H7 (cell line): ENCODE data around the gene LARP1. TPM values are rescaled to one million over a fixed set of nuclear protein-coding genes. Genes with fewer than 3 reads are reported as not detected.
A peak's percentile ranks its signal among the peaks of the same experiment; 100 is the strongest.

ENCODE experiments used
- DNase-seq: peaks from one replicate; pipeline ENCODE4 v3.0.0; 2012
- H3K27me3 ChIP-seq: 2 replicates; pipeline ENCODE4 v1.6.0; 2011; ENCODE audit warnings: mild to moderate bottlenecking, low read length; ENCODE audit not compliant: control insufficient read depth, insufficient read depth
- H3K36me3 ChIP-seq: replicated peaks from 2 replicates; pipeline ENCODE4 v1.5.1; 2011; ENCODE audit warnings: low read length; ENCODE audit not compliant: control insufficient read depth, insufficient read depth
- H3K4me3 ChIP-seq: 2 replicates; pipeline ENCODE4 v1.5.1; 2011; ENCODE audit warnings: low read depth, mild to moderate bottlenecking, control low read depth, low read length, moderate library complexity; ENCODE audit not compliant: insufficient read depth
- total RNA-seq: library from RNA; depleted of rRNA; stranded (reverse); fragments of >200 nt; shearing (Covaris generic); gene quantifications from 2 replicates; pipeline ENCODE4 v1.2.3, GENCODE V29; 2014; rRNA removed

The LARP1 gene
- total RNA-seq, result 134 and 136 TPM in 2 replicates

DNA sequence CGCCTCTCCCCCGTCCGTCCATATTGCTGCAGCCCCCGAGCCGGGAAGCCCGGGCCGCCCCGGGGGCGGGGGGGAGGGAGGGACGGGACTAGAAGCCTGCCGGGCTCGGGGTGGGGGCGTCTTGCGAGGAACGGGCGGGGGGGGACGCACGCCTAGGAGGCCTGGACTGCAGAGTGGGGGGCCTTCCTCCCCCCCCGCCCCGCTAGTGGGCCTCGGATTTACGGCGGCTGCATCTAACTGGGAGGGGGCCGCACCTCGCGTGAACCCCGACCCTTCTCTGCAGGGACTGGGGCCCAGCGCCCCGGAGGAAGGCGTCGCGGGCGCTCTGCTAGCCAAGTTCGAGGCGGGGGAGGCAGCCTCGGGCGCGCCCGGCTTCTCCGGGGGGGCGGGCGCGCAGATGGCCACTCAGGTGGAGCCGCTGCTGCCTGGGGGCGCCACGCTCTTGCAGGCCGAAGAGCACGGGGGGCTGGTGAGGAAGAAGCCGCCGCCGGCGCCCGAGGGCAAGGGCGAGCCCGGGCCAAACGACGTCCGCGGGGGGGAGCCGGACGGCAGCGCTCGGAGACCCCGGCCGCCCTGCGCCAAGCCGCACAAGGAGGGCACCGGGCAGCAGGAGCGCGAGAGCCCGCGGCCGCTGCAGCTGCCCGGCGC is at the start of gene LARP1:
Gene LARP1, plus strand, starts transcription at position 17 of the 648 bp plus-strand sequence. Its CDS starts 381 bp downstream, at position 398.
- H3K36me3 ChIP-seq, result no peaks in the 10 kb centered on the region; the same call in 1 of the 2 replicates
- H3K4me3 ChIP-seq, result peak within 1 kb of the TSS; percentile 95
- H3K27me3 ChIP-seq, result no peaks in the 10 kb centered on the region
- DNase-seq, result no peak

GRCh38 chr5:154706416-154706815 is 48.8 kb upstream of the LARP1 start:
- no peaks in the 10 kb centered on the region for H3K36me3 ChIP-seq
- no peak overlapping the region for H3K4me3 ChIP-seq
- no peaks in the 10 kb centered on the region for H3K27me3 ChIP-seq
- no peak for DNase-seq

GRCh38 chr5:154707641-154708040 is 47.5 kb upstream of the LARP1 start:
- no peaks in the 10 kb centered on the region for H3K27me3 ChIP-seq
- H3K4me3 ChIP-seq, result no peak overlapping the region
- no peak for DNase-seq
- no peaks in the 10 kb centered on the region for H3K36me3 ChIP-seq

DNA sequence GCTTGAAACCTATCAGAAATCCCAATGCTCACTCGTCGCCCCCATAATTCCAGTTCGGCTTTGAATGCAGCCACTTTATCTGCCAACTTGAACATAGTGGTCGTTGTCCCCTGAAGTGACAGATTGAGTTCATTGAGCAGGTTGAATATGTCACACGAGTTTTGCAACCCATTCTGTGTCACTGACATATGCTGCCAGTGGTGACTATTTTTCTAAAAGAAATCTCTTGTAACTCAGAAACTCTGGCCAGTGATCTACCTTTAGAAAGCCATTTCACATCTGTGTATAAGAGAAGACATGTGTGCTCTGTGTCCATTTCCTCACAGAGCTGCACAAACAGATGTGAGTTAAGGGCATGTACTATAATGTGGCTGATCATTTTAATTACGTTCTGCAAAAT is 47.0 kb upstream of the LARP1 start:
- H3K36me3 ChIP-seq, result no peaks in the 10 kb centered on the region
- DNase-seq, result no peak
- no peak overlapping the region for H3K4me3 ChIP-seq

GRCh38 chr5:154708846-154709245 is 46.3 kb upstream of the LARP1 start:
- no peak for DNase-seq
- H3K27me3 ChIP-seq, result no peaks in the 10 kb centered on the region
- no peaks in the 10 kb centered on the region for H3K36me3 ChIP-seq
- H3K4me3 ChIP-seq, result no peak overlapping the region

More for the DNA sequence above, 47.0 kb upstream of the LARP1 start:
- no peaks in the 10 kb centered on the region for H3K27me3 ChIP-seq

DNA sequence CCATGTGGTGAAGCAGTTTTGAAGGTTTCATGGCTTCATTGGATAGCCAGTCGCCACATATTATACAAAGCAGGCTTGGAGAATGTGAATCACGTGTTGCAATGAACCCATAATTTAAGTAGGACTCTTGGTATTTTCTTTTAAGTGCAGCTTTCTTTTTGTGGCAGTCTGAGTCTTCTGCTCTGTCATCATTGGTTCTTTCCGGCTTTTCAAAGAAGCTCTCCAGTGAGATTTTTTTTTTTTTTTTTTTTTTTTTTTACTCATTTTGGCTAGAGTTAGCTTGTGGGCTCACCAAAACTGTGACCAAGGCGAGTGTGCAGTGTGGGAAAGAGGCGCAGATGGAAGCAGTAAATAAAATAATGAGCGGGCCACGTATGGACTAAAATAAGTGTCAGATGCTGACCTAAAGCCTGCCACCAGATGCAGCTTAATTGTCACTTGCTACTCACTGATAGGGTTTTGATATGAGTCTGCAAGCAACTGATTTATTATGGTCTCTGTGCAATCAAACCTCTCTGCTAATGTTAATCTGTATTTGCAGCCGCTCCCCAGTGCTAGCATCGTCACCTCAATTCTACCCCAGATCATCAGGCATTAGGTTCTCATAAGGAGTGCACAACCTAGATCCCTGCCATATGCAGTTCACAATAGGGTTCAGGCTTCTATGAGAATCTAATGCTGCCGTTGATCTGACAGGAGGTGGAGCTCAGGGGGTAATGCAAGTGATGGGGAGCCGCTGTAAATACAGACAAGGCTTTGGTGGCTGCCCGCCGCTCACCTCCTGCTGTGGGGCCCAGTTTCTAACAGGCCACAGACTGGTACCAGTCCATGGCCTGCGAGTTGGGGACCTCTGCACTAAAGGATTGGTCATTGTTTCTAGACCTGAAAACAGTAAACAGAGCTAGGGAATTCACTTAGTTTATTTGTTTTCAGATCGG is 45.5 kb upstream of the LARP1 start:
- no peaks in the 10 kb centered on the region for H3K36me3 ChIP-seq
- no peak for DNase-seq
- no peaks in the 10 kb centered on the region for H3K27me3 ChIP-seq
- H3K4me3 ChIP-seq, result no peak overlapping the region

DNA sequence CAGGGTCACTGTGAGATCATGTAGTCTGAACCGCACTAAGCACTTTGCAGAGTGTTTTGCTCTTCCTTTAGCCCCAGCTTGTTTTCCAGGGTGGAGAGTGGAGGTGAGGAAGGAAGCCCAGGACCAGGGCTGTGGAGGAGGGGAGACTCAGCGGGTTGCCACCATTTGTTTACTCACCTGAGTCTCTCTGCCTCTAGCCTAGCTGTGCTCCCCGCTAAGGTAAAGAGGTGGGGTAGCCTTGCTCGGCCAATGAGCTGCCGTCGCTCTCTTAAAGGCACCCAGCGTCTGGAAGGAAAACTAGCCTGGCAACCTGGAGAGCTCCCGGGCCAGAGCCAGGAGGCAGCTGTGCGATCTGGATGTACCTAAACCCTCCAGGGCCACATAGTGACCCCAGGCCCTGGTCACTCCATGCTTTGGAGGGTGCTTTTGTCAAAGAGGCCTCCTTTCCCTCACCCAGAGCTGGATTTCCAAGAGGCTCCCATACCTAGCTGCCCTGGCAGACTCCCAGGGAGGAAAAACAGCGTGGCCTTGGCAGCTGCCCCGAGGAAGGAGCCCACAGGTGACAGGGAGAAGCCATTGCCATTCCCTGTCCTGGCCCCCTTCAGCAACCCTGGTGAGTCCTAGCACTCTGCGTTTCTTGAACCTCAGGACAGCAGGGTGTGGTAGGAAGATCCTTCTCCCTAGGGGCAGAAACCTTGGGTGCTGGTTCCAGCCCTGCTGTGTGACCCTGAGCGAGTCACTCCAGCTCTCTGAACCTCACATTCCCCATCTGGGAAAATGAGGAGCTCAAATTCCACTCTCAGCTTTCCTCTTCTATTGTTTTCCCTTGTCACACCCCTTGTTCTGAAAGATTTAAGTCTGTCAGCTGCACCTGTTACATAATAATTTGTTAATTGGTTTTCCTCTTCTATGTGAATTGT is 42.4 kb upstream of the LARP1 start:
- peak overlapping the region; percentile 30; the same call in 1 of the 2 replicates for H3K4me3 ChIP-seq
- H3K36me3 ChIP-seq, result no peaks in the 10 kb centered on the region; the same call in 1 of the 2 replicates
- DNase-seq, result peak; percentile 73
- H3K27me3 ChIP-seq, result no peaks in the 10 kb centered on the region

- H3K27me3 ChIP-seq, result no peaks in the 10 kb centered on the region
- DNase-seq, result no peak
- H3K36me3 ChIP-seq, result no peaks in the 10 kb centered on the region; the same call in 1 of the 2 replicates
- peak overlapping the region; percentile 30; the same call in 1 of the 2 replicates for H3K4me3 ChIP-seq
These were observed 41.5 kb upstream of the LARP1 start for GRCh38 chr5:154713615-154714125.

DNA sequence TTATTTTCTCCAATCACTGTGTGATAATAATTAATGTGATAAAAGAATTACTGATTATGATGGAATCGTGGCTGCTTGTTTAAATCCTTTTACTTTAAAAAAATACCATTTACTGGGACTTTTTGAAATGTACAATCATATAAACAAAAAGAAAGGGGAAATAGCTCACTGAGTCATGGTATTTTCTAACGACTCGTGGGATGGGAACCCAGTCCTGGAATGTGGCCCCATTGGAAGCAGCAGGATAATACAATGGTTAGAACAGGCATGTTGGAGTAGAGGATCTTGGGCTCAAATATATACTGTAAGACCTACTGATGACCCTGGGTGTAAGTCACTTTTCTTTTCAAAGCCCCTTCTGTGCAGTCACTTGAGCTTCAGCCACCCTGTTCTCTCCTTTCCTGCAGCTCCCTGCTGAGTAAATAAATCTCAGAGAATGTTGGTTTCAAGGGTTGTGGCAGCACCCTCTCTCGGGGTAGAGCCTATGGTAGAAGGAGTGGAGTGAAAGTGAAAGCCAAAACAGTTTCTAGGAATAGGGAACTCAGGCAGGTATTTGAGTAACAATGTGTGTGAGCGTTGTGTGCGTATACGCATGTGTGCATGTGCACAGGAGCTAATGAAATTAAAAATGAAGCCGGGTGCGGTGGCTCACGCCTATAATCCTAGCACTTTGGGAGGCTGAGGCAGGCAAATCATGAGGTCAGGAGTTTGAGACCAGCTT is 40.8 kb upstream of the LARP1 start:
- H3K4me3 ChIP-seq, result no peak overlapping the region
- no peak for DNase-seq
- no peaks in the 10 kb centered on the region; the same call in 1 of the 2 replicates for H3K36me3 ChIP-seq
- no peaks in the 10 kb centered on the region for H3K27me3 ChIP-seq

GRCh38 chr5:154721481-154722058 is 33.6 kb upstream of the LARP1 start:
- Histone ChIP-seq H3K27me3 (no peaks in the 10 kb centered on the region), H3K4me3 (no peak overlapping the region), H3K36me3 (no peaks in the 10 kb centered on the region; the same call in 1 of the 2 replicates)
- DNase-seq, result no peak

- Histone ChIP-seq H3K4me3 (no peak overlapping the region), H3K36me3 (no peaks in the 10 kb centered on the region; the same call in 1 of the 2 replicates), H3K27me3 (no peaks in the 10 kb centered on the region)
- DNase-seq, result no peak
These were observed 33.1 kb upstream of the LARP1 start for GRCh38 chr5:154722097-154722496.

DNA sequence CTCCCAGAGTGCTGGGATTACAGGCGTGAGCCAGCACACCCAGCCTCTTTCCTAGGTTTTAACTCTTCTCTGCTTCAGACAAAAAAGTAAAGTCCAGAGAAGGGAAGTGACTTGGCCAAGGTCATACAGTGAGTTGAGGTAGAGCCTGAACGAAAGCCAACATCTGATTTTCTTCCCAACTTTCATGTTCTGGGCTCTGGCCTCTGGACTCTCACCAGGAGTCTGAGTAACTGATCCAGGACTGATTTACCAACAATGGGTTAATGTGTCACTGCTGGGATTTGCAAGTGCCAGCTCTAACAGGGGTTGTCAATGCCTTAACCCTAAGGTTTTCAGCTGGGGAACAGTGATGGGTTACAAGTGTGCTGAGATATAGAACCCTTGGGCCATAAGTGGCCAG is 32.2 kb upstream of the LARP1 start:
- H3K36me3 ChIP-seq, result no peaks in the 10 kb centered on the region; the same call in 1 of the 2 replicates
- no peaks in the 10 kb centered on the region for H3K27me3 ChIP-seq
- no peak for DNase-seq
- no peak overlapping the region for H3K4me3 ChIP-seq
